Measurements from ENCODE around the gene PRMT1. TPM values are rescaled to one million over a fixed set of nuclear protein-coding genes. Genes with fewer than 3 reads are reported as not detected.
"Not testable (repeated sequence)": the region's sequence is repeated elsewhere in the genome, so short reads cannot be mapped to it uniquely, and the experiment has no call there.

PRMT1 gene
- total RNA-seq (2014; rRNA removed; shearing (Covaris generic)), result 385 and 390 TPM in 2 replicates

DNA sequence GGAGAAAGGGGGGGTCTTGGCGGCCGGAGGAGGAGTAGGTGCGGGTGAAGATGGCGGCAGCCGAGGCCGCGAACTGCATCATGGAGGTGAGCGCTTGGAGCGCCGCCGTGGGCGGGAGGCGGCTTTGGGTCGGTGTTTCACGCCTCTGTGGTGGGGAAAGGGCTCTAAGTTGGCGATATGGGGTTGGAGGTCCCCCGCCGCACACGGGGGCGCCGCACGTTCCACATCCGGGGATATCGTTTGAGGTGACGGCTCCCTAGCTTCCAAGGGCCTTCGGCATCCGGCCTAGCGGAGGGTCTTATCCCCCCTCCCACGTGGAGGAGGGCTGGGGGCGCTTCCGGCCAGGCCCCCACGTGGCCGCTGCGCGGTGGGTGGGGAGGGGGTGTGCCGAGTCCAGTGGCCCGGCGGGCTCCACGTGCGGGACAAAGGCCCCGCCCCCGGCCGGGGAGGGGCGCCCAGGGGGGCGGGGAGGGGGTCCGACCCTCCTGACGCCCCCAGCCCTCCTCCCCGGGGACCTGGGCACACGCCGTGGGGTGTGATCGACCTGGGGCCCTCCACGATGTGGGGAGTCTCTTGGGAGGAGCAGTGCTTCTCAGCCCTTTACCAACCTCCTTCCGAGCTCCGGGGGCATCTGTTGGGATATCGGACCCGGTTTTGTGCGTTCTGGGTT lies at the start of gene PRMT1:
Gene PRMT1 (plus strand): TSS at position 41 of the 670 bp plus-strand sequence. CDS start 10 bp downstream, at position 51.
- H3K27ac ChIP-seq, result peak within 1 kb of the TSS; percentile 98
- H3K9me3 ChIP-seq (replicated peaks), result no peaks in the 10 kb centered on the region
- H3K27me3 ChIP-seq, result no peaks in the 10 kb centered on the region
- H3K4me1 ChIP-seq, result peaks cover 18% of the 10 kb centered on the region
- peak; percentile 67 to 68 for DNase-seq
- peaks cover 22% of the 10 kb centered on the region for H3K36me3 ChIP-seq
- H3K4me3 ChIP-seq, result peak within 1 kb of the TSS; percentile 94

DNA sequence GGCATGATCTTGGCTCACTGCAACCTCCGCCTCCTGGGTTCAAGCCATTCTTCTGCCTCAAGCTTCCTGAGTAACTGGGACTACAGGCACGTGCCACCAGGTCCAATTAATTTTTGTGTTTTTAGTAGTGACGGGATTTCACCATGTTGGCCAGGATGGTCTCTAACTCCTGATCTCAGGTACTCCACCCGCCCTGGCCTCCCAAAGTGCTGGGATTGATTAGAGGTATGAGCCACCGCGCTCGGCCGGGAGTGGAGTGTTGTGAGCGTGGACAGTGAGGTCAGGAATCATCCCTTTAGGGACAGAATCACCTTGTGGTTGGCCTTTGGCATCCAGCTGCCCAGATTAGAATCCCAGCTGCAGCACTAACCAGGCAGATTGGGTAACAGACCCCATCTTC lies 47.4 kb upstream of the PRMT1 start:
- H3K9me3 ChIP-seq (replicated peaks), result no peaks in the 10 kb centered on the region
- H3K27ac ChIP-seq, result no peak overlapping the region
- H3K27me3 ChIP-seq, result no peaks in the 10 kb centered on the region
- no peak overlapping the region for H3K4me3 ChIP-seq
- peaks cover 16% of the 10 kb centered on the region for H3K36me3 ChIP-seq
- no peak for DNase-seq
- H3K4me1 ChIP-seq, result no peaks in the 10 kb centered on the region

DNA sequence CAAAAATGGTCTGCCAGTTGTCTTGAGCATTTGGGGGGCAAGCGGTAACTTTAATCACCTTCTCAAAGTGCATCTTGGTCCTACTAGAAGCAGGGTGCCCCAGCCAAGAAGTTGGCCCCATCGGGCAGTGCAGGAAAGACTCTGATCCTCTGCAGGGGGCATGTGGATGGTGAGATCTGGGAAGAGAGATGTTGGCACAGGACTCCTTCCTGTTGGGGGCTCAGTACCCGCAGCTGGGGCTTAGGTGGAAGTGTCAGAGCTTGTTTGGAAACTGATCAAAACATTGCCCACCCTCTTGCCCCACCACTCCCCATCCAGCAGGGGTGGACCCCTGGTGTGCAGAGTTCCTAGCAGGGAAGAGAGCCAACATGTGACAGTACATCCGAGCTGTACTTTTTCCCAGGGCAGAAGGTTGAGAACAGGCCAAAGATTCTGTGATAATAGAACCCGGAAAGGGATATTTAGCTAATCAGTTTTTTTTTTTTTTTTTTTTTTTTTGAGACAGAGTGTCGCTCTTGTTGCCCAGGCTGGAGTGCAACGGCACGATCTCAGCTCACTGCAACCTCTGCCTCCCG lies 46.0 kb upstream of the PRMT1 start:
- DNase-seq, result no peak

DNA sequence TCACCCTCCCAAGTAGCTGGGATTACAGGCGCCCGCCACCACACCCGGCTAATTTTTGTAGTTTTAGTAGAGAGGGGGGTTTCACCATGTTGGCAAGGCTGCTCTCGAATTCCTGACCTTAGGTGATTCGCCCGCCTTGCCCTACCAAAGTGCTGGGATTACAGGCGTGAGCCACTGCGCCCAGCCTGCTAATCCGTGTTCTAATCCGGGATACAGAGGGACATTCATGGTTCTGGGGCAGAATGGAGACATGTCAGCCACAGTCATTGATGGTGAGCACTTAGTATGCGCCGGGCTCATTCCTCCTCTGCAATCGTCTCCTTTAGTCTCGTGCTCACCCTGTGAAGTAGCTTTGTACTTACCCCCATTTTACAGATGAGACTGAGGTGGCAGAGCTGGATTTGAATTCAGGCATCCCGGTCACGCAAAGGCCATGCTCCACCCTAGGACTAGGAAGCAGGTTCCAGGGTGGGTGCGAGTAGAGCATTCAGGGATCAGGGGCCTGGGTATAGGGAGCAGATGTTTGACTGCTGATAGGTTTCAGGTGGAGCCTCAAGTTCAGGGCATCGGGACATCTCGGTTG lies 45.4 kb upstream of the PRMT1 start:
- H3K27ac ChIP-seq, result no peak overlapping the region
- no peak for DNase-seq
- no peak overlapping the region for H3K4me3 ChIP-seq
- H3K9me3 ChIP-seq (replicated peaks), result no peaks in the 10 kb centered on the region
- no peaks in the 10 kb centered on the region for H3K27me3 ChIP-seq
- H3K4me1 ChIP-seq, result peaks cover 5% of the 10 kb centered on the region
- peaks cover 9% of the 10 kb centered on the region for H3K36me3 ChIP-seq

More for the DNA sequence above, 46.0 kb upstream of the PRMT1 start:
- H3K36me3 ChIP-seq, result peaks cover 13% of the 10 kb centered on the region
- no peak overlapping the region for H3K27ac ChIP-seq
- peaks cover 5% of the 10 kb centered on the region for H3K4me1 ChIP-seq
- no peaks in the 10 kb centered on the region for H3K27me3 ChIP-seq
- no peak overlapping the region for H3K4me3 ChIP-seq
- H3K9me3 ChIP-seq (replicated peaks), result no peaks in the 10 kb centered on the region

DNA sequence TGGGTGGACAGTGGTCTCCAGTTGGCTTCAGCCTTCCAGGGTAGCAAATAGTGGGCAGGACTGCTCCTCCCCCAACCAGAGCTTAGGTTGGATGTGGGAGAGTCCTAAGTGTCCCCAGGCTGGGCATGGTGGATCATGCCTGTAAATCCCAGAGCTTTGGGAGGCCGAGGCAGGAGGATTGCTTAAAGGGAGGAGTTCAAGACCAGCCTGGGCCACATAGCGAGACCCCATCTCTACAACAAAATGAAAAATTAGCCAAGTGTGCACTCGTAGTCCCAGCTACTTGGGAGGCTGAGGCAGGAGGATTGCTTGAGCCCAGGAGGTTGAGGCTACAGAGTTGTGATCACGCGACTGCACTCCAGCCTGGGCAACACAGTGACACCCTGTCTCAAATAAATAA lies 44.5 kb upstream of the PRMT1 start:
- Histone ChIP-seq H3K27ac (no peak overlapping the region), H3K4me1 (peaks cover 5% of the 10 kb centered on the region), H3K27me3 (no peaks in the 10 kb centered on the region), H3K9me3 (replicated peaks) (no peaks in the 10 kb centered on the region), H3K4me3 (no peak overlapping the region), H3K36me3 (0 out of 2 replicates have a peak, but pooled peaks cover 2% of the 10 kb centered on the region)
- no peak for DNase-seq

DNA sequence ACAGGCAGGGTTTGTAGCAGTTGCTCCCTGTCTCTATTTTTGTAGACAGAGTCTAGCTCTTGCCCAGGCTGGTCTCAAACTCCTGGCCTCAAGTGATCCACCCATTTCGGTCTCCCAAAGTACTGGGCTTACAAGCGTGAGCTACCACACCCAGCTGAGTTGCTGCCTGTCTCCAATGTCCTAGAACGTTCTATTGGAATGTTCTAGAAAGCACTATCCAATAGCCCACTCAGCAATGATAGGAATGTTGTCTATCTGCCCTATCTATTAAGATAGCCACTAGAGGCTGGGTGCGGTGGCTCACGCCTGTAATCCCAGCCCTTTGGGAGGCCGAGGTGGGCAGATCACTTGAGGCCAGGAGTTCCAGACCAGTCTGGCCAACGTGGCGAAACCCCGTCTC lies 43.8 kb upstream of the PRMT1 start:
- not testable (repeated sequence) for H3K4me3 ChIP-seq; DNase-seq; H3K27me3 ChIP-seq; H3K9me3 ChIP-seq (replicated peaks); H3K36me3 ChIP-seq; H3K4me1 ChIP-seq; H3K27ac ChIP-seq

DNA sequence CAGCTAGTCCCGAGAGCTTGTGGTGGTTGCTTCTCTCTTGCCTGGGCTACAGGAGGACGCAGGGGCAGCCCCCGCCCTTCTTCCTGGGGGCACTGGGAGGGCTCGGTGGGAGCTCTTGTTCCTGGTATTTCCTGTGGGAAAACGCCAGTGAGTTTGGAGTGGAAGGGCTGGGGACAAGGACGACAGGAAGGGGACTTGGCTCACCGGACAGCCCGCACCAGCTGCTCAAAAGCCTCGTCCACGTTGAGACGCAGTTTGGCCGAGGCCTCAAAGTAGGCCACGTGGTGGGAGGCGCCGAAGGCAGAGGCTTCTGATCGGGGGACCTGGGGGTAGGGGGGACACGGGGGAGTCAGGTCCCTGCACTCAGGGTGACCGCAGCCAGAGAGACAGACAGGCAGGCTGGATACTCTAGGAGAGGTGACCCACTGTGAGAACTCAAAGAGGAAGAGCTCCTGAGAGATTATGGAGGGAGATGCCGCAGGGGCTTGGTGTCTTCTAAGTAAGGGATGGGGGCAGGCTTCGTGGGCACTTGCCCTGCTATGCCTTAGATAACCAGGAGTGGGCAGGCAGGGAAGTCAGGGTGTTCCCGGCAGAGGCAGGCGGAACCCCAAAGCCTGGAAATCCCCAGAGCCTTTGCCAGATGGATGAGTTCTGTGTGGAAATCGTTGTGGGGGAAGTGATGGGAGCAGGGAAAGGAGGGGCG lies 41.4 kb upstream of the PRMT1 start:
- peak; percentile 32 to 58 for DNase-seq
- H3K27me3 ChIP-seq, result no peaks in the 10 kb centered on the region
- H3K4me3 ChIP-seq, result no peak overlapping the region
- no peaks in the 10 kb centered on the region for H3K9me3 ChIP-seq (replicated peaks)
- H3K4me1 ChIP-seq, result peaks cover 11% of the 10 kb centered on the region
- H3K27ac ChIP-seq, result no peak overlapping the region
- H3K36me3 ChIP-seq, result no peaks in the 10 kb centered on the region

DNA sequence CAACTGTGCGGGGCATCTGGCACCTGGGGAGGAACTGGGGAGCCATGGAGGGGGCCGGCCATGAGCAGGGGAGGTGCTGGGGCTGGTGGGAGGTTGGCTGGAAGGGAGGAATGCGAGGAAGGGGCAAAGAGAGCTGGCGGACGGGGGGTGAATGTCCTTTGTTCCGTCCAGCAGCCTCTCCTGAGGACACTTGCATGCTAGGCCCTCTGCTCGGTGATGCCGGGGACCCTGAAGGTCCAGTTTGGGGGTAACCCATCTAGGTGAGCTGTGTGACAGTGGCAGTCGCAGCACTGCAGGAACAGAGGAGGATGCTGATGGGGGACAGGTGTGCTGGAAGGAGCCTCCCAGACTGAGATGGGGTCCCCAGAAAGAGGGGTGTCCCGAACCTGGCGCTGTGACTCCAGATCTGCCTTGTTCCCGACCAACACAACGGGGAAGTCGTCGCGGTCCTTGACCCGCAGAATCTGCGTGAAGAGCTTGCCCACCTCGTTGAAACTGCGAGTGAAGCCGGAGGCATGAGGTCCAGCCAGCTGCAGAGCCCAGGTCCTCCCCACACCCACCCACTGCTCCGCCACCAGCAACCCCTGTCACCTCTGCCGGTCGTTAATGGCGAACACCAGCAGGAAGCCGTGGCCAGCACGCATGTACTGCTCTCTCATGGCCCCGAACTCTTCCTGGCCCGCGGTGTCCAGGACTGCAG lies 40.7 kb upstream of the PRMT1 start:
- Histone ChIP-seq H3K4me3 (no peak overlapping the region), H3K27ac (no peak overlapping the region), H3K36me3 (no peaks in the 10 kb centered on the region), H3K27me3 (no peaks in the 10 kb centered on the region), H3K9me3 (replicated peaks) (no peaks in the 10 kb centered on the region), H3K4me1 (peaks cover 11% of the 10 kb centered on the region)
- no peak for DNase-seq

DNA sequence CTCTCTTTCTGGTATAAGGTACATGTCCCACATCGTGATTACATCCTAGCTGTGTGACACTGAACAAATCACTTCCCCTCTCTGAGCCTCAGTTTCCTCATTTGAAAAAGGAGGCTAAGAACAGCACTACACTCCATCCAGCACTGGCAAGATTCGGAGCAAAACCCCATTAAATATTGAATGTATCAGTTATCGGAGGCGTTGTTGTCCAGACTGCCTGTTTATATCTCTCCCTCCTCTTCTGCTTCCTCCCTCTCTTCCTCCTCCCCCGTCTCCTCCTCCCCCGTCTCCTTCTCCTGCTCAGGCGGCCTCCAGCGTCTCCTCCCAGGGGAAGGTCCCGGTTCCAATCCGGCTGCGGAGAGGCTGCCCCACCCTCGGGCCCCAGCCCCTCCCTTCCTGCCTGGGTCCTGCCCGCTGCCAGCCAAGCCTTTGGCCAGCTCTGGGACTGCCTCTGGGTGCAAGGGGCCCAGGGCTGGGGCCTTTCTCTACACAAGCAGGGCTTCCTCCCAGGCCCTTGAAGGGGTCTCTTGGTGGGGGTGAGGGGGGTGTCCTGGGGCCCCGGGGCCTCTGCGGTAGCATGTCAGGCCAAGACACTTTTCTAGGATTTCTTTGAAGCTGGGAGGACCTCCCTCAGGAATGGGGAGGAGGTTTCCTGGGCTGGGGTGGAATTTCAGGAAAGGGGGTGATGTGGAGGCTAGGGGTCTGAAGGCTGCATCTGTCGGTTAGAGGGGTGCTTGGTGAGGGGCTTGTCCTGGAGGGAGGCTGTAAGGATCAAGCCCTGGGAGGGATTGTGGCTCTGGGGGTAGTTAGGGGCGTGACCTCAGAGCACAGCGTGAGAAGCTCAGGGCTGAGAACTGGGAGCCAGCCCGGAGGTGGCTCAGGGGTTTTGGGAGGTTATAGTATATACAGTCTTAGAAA lies 39.0 kb upstream of the PRMT1 start:
- no peaks in the 10 kb centered on the region for H3K36me3 ChIP-seq
- peak; percentile 53 to 62 for DNase-seq

DNA sequence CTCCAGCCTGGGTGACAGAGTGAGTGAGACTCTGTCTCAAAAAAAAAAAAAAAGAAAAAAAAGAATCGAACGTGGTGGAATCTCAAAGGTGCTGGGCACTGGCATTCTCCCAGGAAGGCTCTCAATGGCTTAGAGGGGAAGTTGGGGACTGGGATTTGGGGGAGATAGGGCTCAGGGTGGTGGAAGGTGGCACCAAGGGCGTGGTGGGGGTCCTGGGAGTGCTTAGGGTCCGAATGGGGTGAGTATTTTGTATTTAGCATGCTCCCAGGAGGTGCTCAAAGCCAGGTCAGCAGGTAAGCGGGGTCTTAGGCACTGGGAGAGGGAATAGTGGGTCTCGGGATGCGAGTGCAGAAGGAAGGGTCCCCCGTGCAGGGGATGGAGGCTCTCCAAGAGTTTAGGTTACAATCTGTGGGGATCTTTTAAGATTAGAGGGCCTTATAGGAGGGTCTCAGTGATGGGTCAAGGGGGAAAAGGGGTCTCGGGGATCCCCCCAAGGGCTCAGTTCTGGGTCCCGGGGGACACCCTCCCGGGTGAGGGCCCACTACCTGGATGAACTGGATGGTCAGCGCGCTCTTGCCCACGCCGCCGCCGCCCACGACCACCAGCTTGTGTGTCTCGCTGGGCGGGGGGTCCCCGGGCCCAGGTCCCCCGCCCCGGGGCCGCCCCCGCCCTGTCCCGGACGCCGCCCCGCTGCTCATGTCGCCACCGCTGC lies 37.5 kb upstream of the PRMT1 start:
- Histone ChIP-seq H3K4me3 (peak overlapping the region; percentile 56), H3K4me1 (peaks cover 11% of the 10 kb centered on the region), H3K27ac (no peak overlapping the region), H3K9me3 (replicated peaks) (no peaks in the 10 kb centered on the region), H3K27me3 (no peaks in the 10 kb centered on the region), H3K36me3 (no peaks in the 10 kb centered on the region)
- peak in 1 of 2 experiments; percentile 31 for DNase-seq

More for the DNA sequence above, 39.0 kb upstream of the PRMT1 start:
- H3K27me3 ChIP-seq, result no peaks in the 10 kb centered on the region
- H3K4me3 ChIP-seq, result no peak overlapping the region
- H3K4me1 ChIP-seq, result peaks cover 11% of the 10 kb centered on the region
- no peak overlapping the region for H3K27ac ChIP-seq
- H3K9me3 ChIP-seq (replicated peaks), result no peaks in the 10 kb centered on the region

DNA sequence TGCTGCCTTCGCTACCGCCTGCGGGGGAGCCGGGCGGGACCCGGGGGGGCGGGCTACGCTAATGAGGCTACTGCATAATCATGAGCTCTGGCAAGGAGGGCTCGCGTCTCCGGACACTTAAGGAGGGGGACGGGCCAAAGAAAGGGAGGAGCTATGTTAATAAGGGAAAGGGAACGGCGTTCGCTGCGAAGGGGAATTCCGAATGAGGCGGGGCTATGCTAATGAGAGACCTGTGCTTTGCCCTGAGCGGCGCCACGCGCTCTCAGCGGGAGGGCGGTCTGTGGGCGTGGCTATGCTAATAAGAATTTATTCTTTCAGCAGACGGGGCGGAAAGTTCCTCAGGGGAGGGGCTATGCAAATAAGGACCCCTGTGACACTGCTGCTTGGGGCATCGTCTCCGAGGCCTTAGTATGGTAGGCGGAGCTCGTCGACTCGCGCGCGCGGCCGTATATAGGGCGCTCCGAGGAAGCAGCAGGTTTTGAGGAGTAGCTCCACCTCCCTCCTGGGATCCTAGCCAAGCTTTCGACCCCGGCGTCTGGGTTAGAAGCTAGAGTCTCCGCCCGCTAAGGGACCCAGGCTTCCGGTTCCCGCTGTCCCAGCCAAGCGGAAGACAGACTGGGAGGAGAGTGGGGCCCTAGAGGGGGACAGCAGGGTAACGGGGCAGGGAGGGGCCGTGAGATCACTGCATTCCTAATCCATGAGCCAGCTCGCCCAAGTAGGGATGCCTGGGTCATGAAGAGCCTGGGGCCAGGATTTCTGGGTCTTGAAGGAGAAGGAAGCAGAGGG lies 36.8 kb upstream of the PRMT1 start, which contains the start of gene RRAS:
Gene RRAS (minus strand): TSS at position 31 of the 786 bp plus-strand sequence. CDS start 45 bp downstream, outside the sequence.
- Histone ChIP-seq H3K4me3 (peak within 1 kb of the TSS; percentile 83), H3K27ac (peak within 1 kb of the TSS; percentile 99), H3K27me3 (no peaks in the 10 kb centered on the region), H3K9me3 (replicated peaks) (no peaks in the 10 kb centered on the region), H3K4me1 (peaks cover 8% of the 10 kb centered on the region), H3K36me3 (no peaks in the 10 kb centered on the region)
- DNase-seq, result peak; percentile 100

DNA sequence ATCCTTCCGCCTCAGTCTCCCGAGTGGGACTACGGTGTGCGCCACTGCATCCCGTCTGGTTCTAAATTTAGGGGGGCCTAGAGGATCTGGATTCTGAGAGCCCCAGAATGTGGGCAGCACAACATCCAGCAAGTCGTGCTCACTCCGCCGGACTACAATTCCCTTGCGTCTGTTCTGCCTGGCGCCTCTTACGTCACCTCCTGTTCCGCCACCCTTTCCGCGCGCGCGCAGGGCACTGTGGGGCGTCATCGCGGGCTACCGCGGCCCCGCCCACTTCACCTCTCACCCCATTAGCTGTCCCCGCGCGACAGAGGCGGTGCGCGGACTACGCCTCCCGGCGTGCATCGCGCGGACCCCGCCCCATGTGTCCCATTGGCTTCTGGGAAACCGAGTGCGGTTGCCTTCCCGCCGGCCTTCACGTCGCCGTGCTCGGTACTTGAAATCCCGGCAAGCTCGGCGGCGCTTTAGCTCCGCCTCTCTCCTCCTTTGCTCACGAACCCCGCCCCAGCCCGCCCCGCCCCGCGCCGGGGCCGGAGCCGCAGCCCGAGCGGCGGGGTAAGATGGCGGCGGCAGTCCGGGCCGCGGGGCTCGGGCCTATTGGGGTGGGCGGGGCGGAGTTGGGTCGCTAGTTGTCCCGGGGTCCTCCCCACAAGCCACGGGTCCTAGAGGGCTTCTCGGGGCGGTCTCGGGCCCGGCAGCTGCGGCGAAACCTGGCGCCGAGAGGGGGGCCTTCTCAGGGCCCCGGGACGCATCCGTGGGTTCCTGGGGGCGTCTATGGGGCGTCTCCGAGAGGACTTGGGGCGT lies 35.2 kb upstream of the PRMT1 start, which contains the start of gene SCAF1:
Gene SCAF1 (plus strand): TSS at position 522 of the 804 bp plus-strand sequence. CDS start 2,818 bp downstream, outside the sequence.
- peaks cover 6% of the 10 kb centered on the region; the same call in 1 of the 2 replicates for H3K4me1 ChIP-seq
- H3K27me3 ChIP-seq, result no peaks in the 10 kb centered on the region
- no peaks in the 10 kb centered on the region for H3K9me3 ChIP-seq (replicated peaks)
- H3K4me3 ChIP-seq, result peak within 1 kb of the TSS; percentile 83
- peaks cover 1% of the 10 kb centered on the region; the same call in 1 of the 2 replicates for H3K36me3 ChIP-seq
- DNase-seq, result peak; percentile 99
- H3K27ac ChIP-seq, result peak within 1 kb of the TSS; percentile 99

Measured in SJCRH30 (cell line).